ENCODE measurements around the gene SERGEF. TPM values are rescaled to one million over a fixed set of nuclear protein-coding genes. Genes with fewer than 3 reads are reported as not detected.
A peak's percentile ranks its signal among the peaks of the same experiment; 100 is the strongest.

Gene SERGEF
- total and polyA plus RNA-seq, 2 of the 13 experiments (the other 11 are each of a cell fraction or from before 2014, with no cell fraction given): 54.5 to 114 TPM

DNA sequence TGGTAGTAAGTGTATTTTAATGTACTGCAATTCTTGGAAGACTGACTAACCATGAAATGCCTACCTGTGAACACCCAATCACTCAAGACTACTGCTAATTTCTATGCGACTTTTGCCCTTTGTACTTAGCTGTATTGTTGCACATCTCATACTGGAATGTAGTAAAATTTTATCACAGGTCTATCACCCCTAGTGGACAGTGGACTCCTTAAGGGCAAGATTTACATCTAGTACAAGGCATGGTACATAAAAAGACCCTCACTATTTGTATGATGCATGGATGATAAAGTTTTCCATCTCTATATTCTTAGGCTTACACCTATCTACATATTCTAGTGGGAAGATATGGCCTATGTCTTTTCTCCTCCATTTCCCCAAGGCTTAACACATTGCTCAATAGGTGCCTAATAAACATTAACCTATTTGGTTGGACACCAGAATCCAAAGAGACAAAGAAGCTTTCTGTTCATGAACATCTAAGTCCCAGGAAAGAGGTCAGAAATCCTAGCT is 26.1 kb downstream of the SERGEF start (continued):
- TF ChIP-seq, protein P1, sequence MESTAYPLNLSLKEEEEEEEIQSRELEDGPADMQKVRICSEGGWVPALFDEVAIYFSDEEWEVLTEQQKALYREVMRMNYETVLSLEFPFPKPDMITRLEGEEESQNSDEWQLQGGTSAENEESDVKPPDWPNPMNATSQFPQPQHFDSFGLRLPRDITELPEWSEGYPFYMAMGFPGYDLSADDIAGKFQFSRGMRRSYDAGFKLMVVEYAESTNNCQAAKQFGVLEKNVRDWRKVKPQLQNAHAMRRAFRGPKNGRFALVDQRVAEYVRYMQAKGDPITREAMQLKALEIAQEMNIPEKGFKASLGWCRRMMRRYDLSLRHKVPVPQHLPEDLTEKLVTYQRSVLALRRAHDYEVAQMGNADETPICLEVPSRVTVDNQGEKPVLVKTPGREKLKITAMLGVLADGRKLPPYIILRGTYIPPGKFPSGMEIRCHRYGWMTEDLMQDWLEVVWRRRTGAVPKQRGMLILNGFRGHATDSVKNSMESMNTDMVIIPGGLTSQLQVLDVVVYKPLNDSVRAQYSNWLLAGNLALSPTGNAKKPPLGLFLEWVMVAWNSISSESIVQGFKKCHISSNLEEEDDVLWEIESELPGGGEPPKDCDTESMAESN (CRISPR knock-in tag; conservative IDR thresholded peaks at IDR 0.05): no peak
- TF ChIP-seq FOXP1 (IDR thresholded peaks at IDR 0.05) (no peak), FOXP1 (CRISPR knock-in tag; IDR thresholded peaks at IDR 0.05) (peak; percentile 17; the same call in 1 of the 2 replicates), ASH2L (IDR thresholded peaks at IDR 0.05; ENCODE audit: insufficient read length, low read depth, low read length) (peak; percentile 92), PAXIP1 (CRISPR knock-in tag; conservative IDR thresholded peaks at IDR 0.05) (peak; percentile 83), ZNF510 (CRISPR knock-in tag; IDR thresholded peaks at IDR 0.05; ENCODE audit: low read depth) (no peak), ZNF878 (CRISPR knock-in tag; IDR thresholded peaks at IDR 0.05) (peak; percentile 45; the same call in 1 of the 2 replicates), KAT8 (CRISPR knock-in tag; IDR thresholded peaks at IDR 0.05) (peak; percentile 22; the same call in 1 of the 2 replicates), CEBPG (CRISPR knock-in tag; IDR thresholded peaks at IDR 0.05) (peak; percentile 97), RCOR2 (CRISPR knock-in tag; IDR thresholded peaks at IDR 0.05) (0 out of 2 replicates have a peak, but pooled peaks have one; percentile 37), EP300 (IDR thresholded peaks at IDR 0.05; ENCODE audit: low read depth in 2 of 2, low read length in 2 of 2) (peak in 1 of 2 experiments; percentile 42; a peak in 2 of 4 replicates), EP300 (CRISPR knock-in tag; IDR thresholded peaks at IDR 0.05; ENCODE audit: borderline replicate concordance) (no peak), ELF3 (CRISPR knock-in tag; IDR thresholded peaks at IDR 0.05) (peak; percentile 45), ZNF709 (CRISPR knock-in tag; IDR thresholded peaks at IDR 0.05) (no peak), TSC22D2 (CRISPR knock-in tag; IDR thresholded peaks at IDR 0.05; ENCODE audit: borderline replicate concordance) (no peak), ZNF614 (CRISPR knock-in tag; IDR thresholded peaks at IDR 0.05; ENCODE audit: borderline replicate concordance) (peak; percentile 100), PPARG (CRISPR knock-in tag; conservative IDR thresholded peaks at IDR 0.05) (peak; percentile 41; the same call in 1 of the 2 replicates), ZNF879 (CRISPR knock-in tag; IDR thresholded peaks at IDR 0.05) (no peak), FOXJ3 (CRISPR knock-in tag; IDR thresholded peaks at IDR 0.05; ENCODE audit: borderline replicate concordance) (peak; percentile 58; the same call in 1 of the 2 replicates), SOX6 (IDR thresholded peaks at IDR 0.05) (no peak), SOX6 (CRISPR knock-in tag; IDR thresholded peaks at IDR 0.05) (peak; percentile 74), KLF6 (CRISPR knock-in tag; IDR thresholded peaks at IDR 0.05) (no peak)
- TF ChIP-seq, protein P2, sequence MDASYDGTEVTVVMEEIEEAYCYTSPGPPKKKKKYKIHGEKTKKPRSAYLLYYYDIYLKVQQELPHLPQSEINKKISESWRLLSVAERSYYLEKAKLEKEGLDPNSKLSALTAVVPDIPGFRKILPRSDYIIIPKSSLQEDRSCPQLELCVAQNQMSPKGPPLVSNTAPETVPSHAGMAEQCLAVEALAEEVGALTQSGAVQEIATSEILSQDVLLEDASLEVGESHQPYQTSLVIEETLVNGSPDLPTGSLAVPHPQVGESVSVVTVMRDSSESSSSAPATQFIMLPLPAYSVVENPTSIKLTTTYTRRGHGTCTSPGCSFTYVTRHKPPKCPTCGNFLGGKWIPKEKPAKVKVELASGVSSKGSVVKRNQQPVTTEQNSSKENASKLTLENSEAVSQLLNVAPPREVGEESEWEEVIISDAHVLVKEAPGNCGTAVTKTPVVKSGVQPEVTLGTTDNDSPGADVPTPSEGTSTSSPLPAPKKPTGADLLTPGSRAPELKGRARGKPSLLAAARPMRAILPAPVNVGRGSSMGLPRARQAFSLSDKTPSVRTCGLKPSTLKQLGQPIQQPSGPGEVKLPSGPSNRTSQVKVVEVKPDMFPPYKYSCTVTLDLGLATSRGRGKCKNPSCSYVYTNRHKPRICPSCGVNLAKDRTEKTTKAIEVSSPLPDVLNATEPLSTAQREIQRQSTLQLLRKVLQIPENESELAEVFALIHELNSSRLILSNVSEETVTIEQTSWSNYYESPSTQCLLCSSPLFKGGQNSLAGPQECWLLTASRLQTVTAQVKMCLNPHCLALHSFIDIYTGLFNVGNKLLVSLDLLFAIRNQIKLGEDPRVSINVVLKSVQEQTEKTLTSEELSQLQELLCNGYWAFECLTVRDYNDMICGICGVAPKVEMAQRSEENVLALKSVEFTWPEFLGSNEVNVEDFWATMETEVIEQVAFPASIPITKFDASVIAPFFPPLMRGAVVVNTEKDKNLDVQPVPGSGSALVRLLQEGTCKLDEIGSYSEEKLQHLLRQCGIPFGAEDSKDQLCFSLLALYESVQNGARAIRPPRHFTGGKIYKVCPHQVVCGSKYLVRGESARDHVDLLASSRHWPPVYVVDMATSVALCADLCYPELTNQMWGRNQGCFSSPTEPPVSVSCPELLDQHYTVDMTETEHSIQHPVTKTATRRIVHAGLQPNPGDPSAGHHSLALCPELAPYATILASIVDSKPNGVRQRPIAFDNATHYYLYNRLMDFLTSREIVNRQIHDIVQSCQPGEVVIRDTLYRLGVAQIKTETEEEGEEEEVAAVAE (CRISPR knock-in tag; IDR thresholded peaks at IDR 0.05; ENCODE audit: borderline replicate concordance): 0 out of 2 replicates have a peak, but pooled peaks have one; percentile 34
